AG04450 (cell line): ENCODE results near the gene LHFPL3. TPM values are rescaled to one million over a fixed set of nuclear protein-coding genes. Genes with fewer than 3 reads are reported as not detected.

Experiments used
- CTCF ChIA-PET: fragments of 300-600, 350-600 bp; formaldehyde crosslinking; extraction: SDS; loops from one replicate; lab custom pipeline; 2022; ENCODE audit warnings: antibody characterized with exemption, inconsistent platforms; lab: Charles Lee
- POLR2A ChIA-PET: fragments of 350-600 bp; formaldehyde crosslinking; extraction: SDS; loops from one replicate; lab custom pipeline; 2021; ENCODE audit warnings: antibody characterized with exemption, inconsistent platforms; lab: Yijun Ruan, JAX
- DNase-seq: peaks from one replicate; pipeline ENCODE4 v3.0.0-alpha.2; 2011; ENCODE audit warnings: low read depth, low spot score
- H3K27ac ChIP-seq: one replicate; pipeline ENCODE4 v1.5.1; 2012; ENCODE audit warnings: low read depth, low read length, control low read depth
- H3K27me3 ChIP-seq: one replicate; pipeline ENCODE4 v1.6.0; 2012; ENCODE audit warnings: low read length; ENCODE audit not compliant: control insufficient read depth, insufficient read depth
- H3K4me3 ChIP-seq: 2 replicates; pipeline ENCODE4 v1.5.1; 2011; ENCODE audit warnings: mild to moderate bottlenecking, low read depth, low read length, control low read depth
- H3K9me3 ChIP-seq: 2 replicates; pipeline ENCODE4 v1.5.1; 2012; ENCODE audit warnings: low read length; ENCODE audit not compliant: control insufficient read depth, insufficient read depth
- CTCF ChIP-seq: IDR thresholded peaks from 2 replicates; pipeline ENCODE4 v1.5.1; 2011; ENCODE audit warnings: low read depth, low read length, control low read depth, inconsistent platforms
- polyA plus RNA-seq: library from polyadenylated mRNA; depleted of rRNA; stranded (reverse); fragments of >200 nt; gene quantifications from 2 replicates; pipeline ENCODE4 v1.2.3, GENCODE V29; 2011

Gene LHFPL3
- polyA plus RNA-seq, 1 experiment = not detected

DNA sequence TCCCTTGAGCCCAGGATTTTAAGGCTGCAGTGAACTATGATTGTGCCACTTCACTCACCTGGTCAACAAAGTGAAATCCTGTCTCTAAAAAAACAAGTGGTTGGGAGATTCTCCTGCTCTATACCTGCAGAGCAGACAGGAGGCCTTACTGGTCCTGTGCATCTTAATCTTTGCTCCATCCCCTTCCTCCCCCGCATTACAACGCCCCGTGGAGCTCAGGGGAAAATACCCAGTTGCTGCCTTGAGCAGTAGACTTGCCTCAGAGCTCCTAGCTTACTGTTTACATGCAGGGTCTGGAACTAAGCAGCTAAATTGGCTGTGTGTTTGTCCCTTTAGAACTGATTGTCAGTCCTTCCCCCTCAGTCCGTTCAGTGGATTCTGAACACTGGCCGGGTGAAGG, 561.8 kb downstream of the LHFPL3 start:
- peaks cover 17% of the 10 kb centered on the region for H3K27me3 ChIP-seq
- CTCF ChIA-PET = interaction anchor here (0.6 kb wide), 1 partner anchor 1442 kb away, joined by 5 read pairs; no protein-coding TSS in a partner anchor
- no peak for TF ChIP-seq CTCF

GRCh38 chr7:104891949-104892348, 563.5 kb downstream of the LHFPL3 start:
- CTCF ChIA-PET = interaction anchor here (1.1 to 6.9 kb wide), 4 partner anchors 8 to 660 kb away, joined by 3 to 68 read pairs (median 6); no protein-coding TSS in a partner anchor
- no peak for TF ChIP-seq CTCF
- no peaks in the 10 kb centered on the region for H3K9me3 ChIP-seq
- H3K27me3 ChIP-seq = peaks cover 16% of the 10 kb centered on the region
- POLR2A ChIA-PET = no interaction called here
- no peak overlapping the region for H3K4me3 ChIP-seq
- H3K27ac ChIP-seq = no peak overlapping the region
- no peak for DNase-seq

More for the DNA sequence above, 561.8 kb downstream of the LHFPL3 start:
- no peak overlapping the region for H3K4me3 ChIP-seq
- DNase-seq = no peak
- H3K9me3 ChIP-seq = no peaks in the 10 kb centered on the region
- H3K27ac ChIP-seq = no peak overlapping the region
- POLR2A ChIA-PET = no interaction called here

DNA sequence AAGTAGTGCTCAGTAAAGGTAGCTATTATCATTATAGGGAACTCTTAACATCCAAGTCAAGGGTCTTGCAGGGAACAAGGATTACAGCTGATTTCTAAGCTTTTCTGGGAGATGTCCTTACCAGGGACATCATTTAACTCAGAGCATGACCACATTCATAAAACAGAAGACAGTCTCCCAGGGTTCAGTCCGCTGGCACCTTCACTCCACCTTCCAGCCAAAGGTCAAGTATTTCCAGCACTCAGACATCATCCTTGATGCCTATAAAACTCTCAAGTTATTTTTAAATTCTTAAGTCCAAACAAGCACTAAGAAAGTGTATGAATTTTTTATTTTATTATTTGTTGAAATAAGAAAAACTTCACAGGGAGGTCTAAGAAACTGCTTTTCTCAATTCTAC, 565.9 kb downstream of the LHFPL3 start:
- DNase-seq = no peak
- Histone ChIP-seq H3K27me3 (peaks cover 10% of the 10 kb centered on the region), H3K9me3 (no peaks in the 10 kb centered on the region), H3K4me3 (no peak overlapping the region), H3K27ac (no peak overlapping the region)
- ChIA-PET CTCF (interaction anchor here (6.9 kb wide), 1 partner anchor 11 kb away, joined by 68 read pairs; no protein-coding TSS in a partner anchor), POLR2A (no interaction called here)
- no peak for TF ChIP-seq CTCF

DNA sequence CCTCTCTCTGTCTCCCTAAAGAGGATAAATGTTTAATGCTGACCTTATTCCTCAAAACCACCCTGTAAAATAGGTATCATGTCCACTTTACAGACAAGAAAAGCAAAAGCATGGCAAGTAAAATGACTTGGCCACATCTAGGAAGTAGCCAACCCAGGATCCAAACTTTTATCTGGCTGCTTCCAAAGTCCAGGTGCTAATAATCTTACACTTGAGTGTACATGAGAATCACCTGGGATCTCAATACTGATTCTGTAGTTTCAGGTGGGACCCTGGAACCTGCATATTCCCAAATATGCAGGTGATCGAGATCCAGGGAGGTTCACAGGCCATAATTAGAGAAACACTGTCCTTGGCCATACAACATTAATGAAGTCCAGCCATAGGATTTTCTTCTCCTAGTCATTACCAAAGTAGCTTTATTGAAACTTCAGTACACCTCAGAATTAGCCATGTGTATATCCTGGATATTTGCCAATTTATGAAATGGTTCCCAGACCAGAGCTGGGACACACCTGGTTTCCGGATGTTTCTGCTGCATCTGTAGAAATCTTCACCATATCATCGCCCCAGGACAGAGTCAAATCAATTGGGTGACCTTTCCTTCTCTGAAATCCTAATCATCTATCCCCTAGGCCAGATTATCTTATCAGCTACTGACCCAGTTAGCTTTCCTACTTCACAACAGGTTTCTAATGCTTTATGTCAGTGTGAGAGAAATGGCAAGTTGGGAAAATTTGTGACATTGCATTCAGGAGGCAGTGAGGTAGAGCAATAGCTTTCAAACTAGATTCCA, 566.5 kb downstream of the LHFPL3 start:
- POLR2A ChIA-PET = no interaction called here
- no peak overlapping the region for H3K4me3 ChIP-seq

More for the DNA sequence above, 566.5 kb downstream of the LHFPL3 start:
- Histone ChIP-seq H3K27me3 (peaks cover 10% of the 10 kb centered on the region), H3K27ac (no peak overlapping the region), H3K9me3 (no peaks in the 10 kb centered on the region)
- no peak for DNase-seq
- no peak for TF ChIP-seq CTCF
- CTCF ChIA-PET = interaction anchor here (6.9 kb wide), 1 partner anchor 11 kb away, joined by 68 read pairs; no protein-coding TSS in a partner anchor
